HUES48 (cell line): Measurements from ENCODE around the gene CACNA1H.

Source experiments
- H3K27ac ChIP-seq: one replicate; pipeline ENCODE4 v1.7.0; 2013; ENCODE audit warnings: low read depth, low read length, inconsistent platforms
- H3K27me3 ChIP-seq: 2 replicates; pipeline ENCODE4 v1.6.1; 2013; ENCODE audit warnings: mild to moderate bottlenecking, low read length; ENCODE audit not compliant: control insufficient read depth, insufficient read depth
- H3K36me3 ChIP-seq: 2 replicates; pipeline ENCODE4 v1.6.1; 2013; ENCODE audit warnings: low read length; ENCODE audit not compliant: control insufficient read depth, insufficient read depth
- H3K4me1 ChIP-seq: 2 replicates; pipeline ENCODE4 v1.6.1; 2013; ENCODE audit warnings: mild to moderate bottlenecking, low read length; ENCODE audit not compliant: control insufficient read depth, insufficient read depth
- H3K4me3 ChIP-seq: 2 replicates; pipeline ENCODE4 v1.5.1; 2013; ENCODE audit warnings: mild to moderate bottlenecking, low read depth, low read length
- H3K9ac ChIP-seq: 2 replicates; pipeline ENCODE4 v1.6.1; 2013; ENCODE audit warnings: mild to moderate bottlenecking, low read depth, low read length, moderate library complexity
- H3K9me3 ChIP-seq: 2 replicates; pipeline ENCODE4 v1.6.1; 2013; ENCODE audit warnings: low read length; ENCODE audit not compliant: control insufficient read depth, insufficient read depth

Gene CACNA1H

DNA sequence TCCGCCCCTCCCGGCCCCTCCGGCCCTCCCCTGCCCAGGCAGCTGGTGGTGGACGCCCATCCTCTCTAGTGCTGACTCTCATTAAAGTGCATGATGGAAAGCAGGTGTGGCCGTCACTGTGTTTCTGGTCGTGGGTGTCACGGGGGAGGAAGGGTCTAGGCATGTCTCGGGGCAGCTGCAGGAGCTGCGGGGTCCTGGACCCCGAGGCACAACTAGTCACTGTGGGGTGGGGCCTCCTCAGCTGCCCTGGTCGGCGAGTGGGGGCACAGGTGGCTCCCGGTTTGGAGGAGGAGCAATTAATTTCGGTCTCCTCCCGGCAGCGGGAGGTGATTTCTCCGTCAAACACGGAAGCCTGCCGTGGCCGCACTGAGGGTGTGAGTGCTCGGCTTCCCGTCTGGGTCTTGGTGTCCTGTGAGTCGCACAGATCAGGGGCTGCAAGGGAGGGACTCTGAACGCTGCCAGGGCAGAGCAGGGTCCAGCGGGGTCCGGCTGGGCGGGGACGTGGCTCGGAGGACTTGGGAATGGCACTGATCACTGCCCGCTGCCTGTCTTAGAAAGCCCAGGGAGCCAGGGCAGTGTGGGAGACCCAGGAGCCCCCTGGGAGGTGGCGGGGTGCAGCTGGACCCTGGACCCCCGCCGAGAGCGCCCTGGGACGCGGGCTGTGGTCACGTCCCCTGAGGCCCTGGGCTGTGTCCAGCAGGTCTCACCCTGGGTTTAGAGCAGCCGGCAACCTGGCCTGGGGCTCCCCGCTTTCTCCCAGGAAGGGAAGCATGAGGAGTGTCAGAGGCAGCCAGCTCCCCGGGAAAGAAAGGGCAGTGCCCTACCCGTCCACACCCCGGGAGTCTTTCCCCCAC, 106.2 kb downstream of the CACNA1H start:
- no peaks in the 10 kb centered on the region for H3K36me3 ChIP-seq
- no peak overlapping the region for H3K9ac ChIP-seq
- H3K27me3 ChIP-seq = peaks cover 24% of the 10 kb centered on the region; the same call in 1 of the 2 replicates
- no peak overlapping the region for H3K4me3 ChIP-seq
- no peaks in the 10 kb centered on the region; the same call in 1 of the 2 replicates for H3K4me1 ChIP-seq
- no peak overlapping the region for H3K27ac ChIP-seq
- H3K9me3 ChIP-seq = no peaks in the 10 kb centered on the region

DNA sequence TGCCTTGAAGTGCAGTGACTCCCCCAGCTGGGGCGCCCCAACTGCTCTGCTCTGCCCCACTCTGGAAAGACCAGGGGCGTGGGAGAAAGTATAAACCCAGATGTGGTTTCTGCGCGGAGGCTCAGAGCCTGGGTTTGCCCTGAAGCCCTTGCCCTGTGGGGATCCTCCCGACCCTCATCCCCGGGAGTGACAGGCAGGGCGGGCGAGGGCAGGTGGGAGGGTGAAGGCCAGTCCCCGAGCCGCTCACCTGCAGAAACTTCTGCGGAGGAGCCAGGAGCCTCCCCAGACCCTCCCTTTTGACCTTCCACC, 106.8 kb downstream of the CACNA1H start:
- Histone ChIP-seq H3K36me3 (no peaks in the 10 kb centered on the region), H3K4me3 (no peak overlapping the region), H3K4me1 (no peaks in the 10 kb centered on the region; the same call in 1 of the 2 replicates), H3K9ac (no peak overlapping the region), H3K27me3 (peaks cover 24% of the 10 kb centered on the region; the same call in 1 of the 2 replicates), H3K9me3 (no peaks in the 10 kb centered on the region), H3K27ac (no peak overlapping the region)

DNA sequence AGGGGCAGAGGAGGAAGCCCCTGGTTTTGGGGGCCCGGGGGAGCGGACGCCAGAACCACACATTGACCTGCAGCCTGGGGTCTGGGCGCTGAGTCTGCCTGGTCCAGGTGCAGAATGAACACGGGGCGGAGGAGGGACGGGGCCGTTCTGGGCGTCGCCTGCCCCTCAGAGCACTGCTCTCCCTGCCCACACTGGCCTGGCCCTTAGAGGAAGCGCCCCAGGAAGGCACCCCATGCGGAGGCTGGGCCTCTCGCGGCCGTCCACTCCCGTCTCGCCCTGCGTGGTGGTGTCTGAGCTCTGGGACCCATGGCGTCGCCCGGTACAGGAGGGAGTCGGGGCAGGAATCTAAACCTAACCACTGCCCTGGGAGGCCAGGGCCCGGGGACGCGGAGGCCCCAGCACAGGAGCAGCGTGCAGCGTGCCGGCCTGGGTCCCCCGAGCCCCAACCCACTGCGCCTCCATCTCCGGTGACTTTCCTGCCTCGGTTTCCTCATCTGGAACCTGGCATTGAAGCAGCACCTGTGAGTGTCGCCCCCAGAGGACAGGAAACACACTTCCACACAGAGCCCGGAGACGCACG, 107.3 kb downstream of the CACNA1H start:
- Histone ChIP-seq H3K36me3 (no peaks in the 10 kb centered on the region), H3K9ac (no peak overlapping the region), H3K9me3 (no peaks in the 10 kb centered on the region), H3K27me3 (peaks cover 24% of the 10 kb centered on the region; the same call in 1 of the 2 replicates), H3K4me3 (no peak overlapping the region), H3K4me1 (no peaks in the 10 kb centered on the region; the same call in 1 of the 2 replicates), H3K27ac (no peak overlapping the region)

DNA sequence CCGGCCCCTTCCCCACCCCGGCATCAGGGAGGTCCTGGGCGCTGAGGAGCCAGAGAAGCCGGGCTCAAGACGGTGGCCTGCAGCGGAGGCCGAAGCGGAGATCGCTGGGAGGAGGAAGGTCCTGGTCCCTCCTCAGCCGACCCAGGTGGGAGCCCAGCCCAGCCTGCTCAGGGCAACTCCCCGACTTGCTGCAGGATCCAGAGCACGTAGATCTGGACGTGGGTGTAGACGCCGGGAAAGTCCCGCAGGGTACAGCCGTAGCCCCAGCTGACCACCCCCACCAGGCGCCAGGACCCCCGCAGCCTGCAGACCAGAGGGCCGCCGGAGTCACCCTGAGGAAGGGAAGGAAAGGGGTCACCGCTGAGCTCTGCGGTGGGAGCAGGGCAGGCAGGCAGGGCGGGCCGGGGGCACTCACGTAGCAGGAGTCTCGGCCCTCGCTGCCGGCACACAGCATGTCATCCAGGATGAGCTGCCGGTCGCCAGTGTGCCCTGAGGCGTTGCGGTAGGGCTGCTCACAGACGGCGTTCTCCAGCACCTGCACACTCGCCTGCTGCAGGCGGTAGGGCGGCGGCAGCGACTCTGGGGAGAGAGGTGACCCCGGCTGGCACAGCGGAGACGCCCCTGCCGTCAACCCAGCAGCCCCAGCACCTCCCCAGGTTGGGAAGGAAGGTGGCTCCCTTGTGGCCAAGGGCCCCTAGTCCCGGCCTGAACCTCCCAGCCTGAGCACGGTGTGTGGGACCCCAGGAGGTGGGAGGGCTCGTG, 108.4 kb downstream of the CACNA1H start:
- Histone ChIP-seq H3K4me3 (no peak overlapping the region; the same call in 1 of the 2 replicates), H3K27ac (no peak overlapping the region), H3K9ac (no peak overlapping the region), H3K9me3 (no peaks in the 10 kb centered on the region), H3K36me3 (no peaks in the 10 kb centered on the region), H3K27me3 (peaks cover 24% of the 10 kb centered on the region; the same call in 1 of the 2 replicates), H3K4me1 (no peaks in the 10 kb centered on the region; the same call in 1 of the 2 replicates)

DNA sequence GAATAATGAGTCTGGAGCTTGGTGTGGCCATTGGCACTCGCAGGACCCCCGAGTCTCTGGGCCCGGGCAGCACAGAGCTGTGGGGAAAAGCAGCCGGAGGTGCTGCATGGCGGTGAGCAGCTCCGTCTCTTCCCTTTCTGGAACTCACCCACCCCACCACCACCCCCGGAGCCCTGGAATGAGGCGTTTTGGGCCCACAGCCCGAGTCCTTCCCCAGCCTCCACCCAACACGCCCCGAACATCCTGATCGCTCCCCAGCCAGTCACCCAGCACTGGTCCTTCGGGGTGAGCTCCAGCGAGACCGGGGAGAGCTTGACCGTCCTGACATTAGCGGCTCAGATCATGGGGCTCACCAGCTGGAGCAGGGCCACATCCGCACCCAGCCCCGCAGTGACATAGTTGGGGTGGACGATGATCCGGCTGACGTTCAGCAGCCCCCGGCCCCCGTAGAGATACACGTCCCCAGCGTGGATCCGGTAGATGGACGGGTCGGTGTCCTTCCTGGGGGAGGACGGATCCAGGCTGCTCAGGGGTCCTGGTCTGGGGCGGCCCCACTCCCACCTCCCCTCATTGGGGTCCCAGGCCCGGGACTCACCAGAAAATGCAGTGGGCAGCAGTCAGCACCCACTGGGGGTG, 109.4 kb downstream of the CACNA1H start:
- H3K27me3 ChIP-seq = peaks cover 24% of the 10 kb centered on the region; the same call in 1 of the 2 replicates
- no peak overlapping the region for H3K27ac ChIP-seq
- no peaks in the 10 kb centered on the region for H3K9me3 ChIP-seq
- no peaks in the 10 kb centered on the region; the same call in 1 of the 2 replicates for H3K4me1 ChIP-seq
- no peaks in the 10 kb centered on the region for H3K36me3 ChIP-seq
- no peak overlapping the region for H3K9ac ChIP-seq
- H3K4me3 ChIP-seq = no peak overlapping the region

DNA sequence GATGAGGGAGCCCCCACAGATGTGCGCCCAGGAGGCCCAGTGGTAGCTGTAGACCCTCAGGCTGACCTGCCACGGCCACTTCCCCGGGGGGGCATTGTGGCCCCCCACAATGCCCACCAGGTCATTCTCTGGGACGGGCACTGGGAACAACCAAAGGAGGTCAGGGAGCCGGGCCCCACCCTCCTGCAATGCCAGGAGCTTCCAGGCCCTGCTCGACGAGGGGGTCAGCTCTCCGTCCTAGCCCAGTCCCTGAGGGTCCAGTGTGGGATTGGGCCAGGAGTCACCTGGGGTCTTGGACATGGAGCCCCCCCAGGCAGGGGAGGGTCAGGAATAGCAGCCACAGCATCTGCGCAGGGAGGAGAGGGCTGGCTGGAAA, 109.9 kb downstream of the CACNA1H start:
- peaks cover 24% of the 10 kb centered on the region; the same call in 1 of the 2 replicates for H3K27me3 ChIP-seq
- no peak overlapping the region for H3K27ac ChIP-seq
- H3K4me3 ChIP-seq = no peak overlapping the region
- no peaks in the 10 kb centered on the region for H3K9me3 ChIP-seq
- H3K36me3 ChIP-seq = no peaks in the 10 kb centered on the region
- H3K9ac ChIP-seq = no peak overlapping the region
- no peaks in the 10 kb centered on the region; the same call in 1 of the 2 replicates for H3K4me1 ChIP-seq

DNA sequence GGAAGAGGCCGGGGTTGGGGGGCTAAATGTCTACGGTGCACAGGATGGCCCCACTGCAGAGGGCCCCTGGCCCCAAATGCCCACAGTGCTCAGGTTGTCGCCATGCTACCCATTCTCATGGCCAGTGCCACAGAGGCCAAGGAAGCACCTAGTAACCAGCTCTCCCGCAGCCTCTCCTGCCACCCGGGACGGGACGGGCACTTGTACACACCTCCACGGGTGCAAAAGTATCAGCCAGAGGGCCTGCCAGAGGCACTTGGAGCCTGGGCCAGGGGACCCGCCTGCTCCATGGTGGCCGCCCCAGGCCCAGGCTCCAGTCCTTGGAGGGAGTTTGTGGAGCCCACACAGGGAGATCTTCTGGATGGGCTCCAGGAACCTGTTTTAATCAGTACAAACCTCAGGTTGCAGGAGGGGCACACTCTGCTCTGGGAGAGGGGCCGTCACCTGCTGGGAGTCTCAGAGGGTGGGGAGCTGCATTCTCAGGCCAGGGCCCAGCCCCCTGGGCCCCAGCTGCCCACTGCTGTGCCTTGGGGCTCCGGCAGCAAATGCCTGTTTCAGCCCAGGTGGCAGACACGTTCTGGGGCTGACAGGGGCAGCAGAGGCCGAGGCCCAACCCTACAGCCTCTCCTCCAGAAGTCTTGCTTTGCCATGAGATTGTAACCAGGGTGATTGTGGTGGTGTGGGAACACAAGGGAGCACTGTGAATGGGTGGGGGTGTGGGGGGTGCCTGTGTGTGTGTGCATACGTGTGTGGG, 110.9 kb downstream of the CACNA1H start:
- Histone ChIP-seq H3K9ac (no peak overlapping the region), H3K4me1 (no peaks in the 10 kb centered on the region; the same call in 1 of the 2 replicates), H3K27me3 (peaks cover 24% of the 10 kb centered on the region; the same call in 1 of the 2 replicates), H3K9me3 (no peaks in the 10 kb centered on the region), H3K4me3 (no peak overlapping the region), H3K36me3 (no peaks in the 10 kb centered on the region), H3K27ac (no peak overlapping the region)

DNA sequence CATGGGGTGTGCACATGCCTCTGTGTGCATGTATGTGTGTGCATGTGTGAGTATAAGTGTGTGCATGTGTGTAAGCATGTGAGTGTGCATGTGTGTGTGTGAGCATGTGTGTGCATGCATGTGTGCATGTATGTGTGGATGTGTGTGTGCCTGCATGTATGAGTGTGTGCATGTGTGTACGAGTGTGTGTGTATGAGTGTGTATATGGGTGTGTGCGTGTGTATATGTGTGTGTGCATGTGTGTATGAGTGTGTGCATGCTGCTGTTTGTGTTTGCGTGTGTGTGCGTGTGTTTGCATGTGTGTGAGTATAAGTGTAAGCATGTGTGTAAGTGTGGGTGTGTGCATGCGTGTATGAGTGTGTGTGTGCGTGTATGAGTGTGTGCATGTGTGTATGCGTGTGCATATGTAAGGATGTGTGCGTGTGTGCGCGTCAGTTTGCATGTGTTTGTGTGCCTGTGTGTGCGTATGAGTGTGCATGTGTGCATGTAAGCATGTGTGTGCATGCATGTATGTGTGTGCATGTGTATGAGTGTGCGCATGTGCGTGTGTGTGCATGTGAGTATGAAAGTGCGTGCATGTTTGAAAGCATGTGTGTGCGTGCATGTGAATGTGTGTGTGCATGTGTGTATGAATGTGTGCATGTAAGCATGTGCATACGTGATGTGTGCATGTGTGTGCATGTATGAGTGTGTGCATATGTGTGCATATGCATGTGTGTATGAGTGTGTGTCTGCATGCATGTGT, 111.6 kb downstream of the CACNA1H start:
- no peak overlapping the region for H3K4me3 ChIP-seq
- no peak overlapping the region for H3K27ac ChIP-seq
- no peaks in the 10 kb centered on the region; the same call in 1 of the 2 replicates for H3K4me1 ChIP-seq
- peaks cover 17% of the 10 kb centered on the region; the same call in 1 of the 2 replicates for H3K27me3 ChIP-seq
- no peaks in the 10 kb centered on the region for H3K9me3 ChIP-seq
- no peak overlapping the region for H3K9ac ChIP-seq
- H3K36me3 ChIP-seq = no peaks in the 10 kb centered on the region

DNA sequence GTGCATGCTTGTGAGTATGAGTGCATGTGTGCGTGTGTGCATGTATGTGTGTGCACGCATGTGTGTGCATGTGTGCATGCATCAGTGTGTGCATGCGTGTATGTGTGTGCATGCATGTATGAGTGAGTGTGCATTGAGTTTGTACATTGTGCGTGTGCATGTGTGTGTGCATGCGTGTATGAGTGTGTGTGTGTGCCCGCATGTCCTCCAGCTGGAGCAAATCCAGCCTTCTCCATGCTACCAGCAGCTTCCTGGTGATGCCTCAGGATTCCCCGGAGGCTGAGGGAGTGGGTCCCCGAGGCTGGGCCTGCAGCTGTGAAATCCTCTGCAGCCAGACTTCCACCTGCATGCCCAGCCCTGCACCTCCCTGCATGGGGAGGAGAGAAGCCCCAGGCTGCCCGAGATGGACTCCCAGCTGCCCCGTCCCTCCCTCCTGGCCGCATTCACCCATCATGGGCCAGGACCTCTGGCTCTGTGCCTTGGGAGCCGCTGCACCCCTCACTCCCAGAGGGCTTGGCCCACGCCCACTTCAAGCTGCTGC, 112.3 kb downstream of the CACNA1H start:
- Histone ChIP-seq H3K36me3 (no peaks in the 10 kb centered on the region), H3K4me3 (no peak overlapping the region), H3K27me3 (peaks cover 11% of the 10 kb centered on the region; the same call in 1 of the 2 replicates)

More for the DNA sequence above, 112.3 kb downstream of the CACNA1H start:
- no peak overlapping the region for H3K27ac ChIP-seq
- H3K4me1 ChIP-seq = no peaks in the 10 kb centered on the region; the same call in 1 of the 2 replicates
- H3K9ac ChIP-seq = no peak overlapping the region
- H3K9me3 ChIP-seq = no peaks in the 10 kb centered on the region
